SIG-M5 (cell line): ENCODE results near the gene LHX2.

Source experiments
- DNase-seq: peaks from one replicate; lab custom pipeline; 2025; lab: John Stamatoyannopoulos, UW

Gene LHX2

DNA sequence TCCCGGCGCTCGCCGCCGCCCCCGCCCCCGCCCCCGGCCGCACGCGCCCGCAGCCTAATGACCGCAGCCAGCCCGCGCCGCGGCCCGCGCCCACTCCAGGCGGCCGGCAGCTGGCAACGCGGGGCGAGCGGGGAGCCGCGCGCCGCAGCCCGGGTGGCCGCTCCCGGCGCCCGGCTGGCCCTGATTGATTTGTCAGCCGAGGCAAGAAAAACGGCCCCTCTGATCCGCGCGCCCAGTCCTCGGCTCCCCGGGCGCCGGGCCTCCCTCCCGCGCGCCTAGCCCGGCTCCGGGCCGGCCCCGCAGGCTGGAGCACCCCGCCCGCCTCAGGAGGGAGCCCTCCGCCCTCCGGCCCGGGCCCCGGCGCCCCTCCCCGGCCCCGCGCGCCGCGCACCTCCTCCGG, 11.9 kb upstream of the LHX2 start:
- no peak for DNase-seq

DNA sequence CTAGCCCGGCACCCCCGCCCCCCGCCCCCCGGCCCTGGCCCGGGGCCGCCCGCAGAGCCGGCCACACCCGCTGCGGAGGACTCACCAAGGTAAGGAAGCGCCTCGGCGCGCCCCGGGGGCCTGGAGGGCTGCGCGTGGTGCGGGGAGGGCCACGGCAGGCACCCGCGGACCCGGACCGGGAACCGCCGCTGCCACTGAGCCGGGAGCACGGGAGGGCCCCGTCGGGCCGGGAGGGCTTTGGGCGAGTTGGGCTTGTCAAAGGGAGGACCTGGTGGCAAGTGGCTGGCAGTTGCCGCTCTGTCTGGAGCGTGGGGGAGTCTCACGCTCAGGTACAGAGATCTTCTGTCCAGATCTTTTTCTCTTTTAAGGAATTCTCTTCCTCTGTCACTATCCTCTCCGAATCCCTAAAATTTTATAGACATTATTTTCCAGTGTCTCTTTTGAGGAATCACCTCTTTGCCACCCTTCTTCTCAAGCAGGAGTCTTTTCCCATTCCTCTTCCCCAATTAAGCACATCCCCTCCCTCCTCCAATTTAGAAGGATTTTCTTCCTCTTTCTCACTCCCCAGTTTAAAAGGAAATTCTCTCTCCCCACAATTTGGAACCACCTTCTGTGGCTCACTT, 11.3 kb upstream of the LHX2 start:
- no peak for DNase-seq

GRCh38 chr9:124000784-124001457, 10.6 kb upstream of the LHX2 start:
- no peak for DNase-seq

GRCh38 chr9:124001458-124001799, 10.1 kb upstream of the LHX2 start:
- no peak for DNase-seq

- no peak for DNase-seq
Measured at GRCh38 chr9:124001866-124002525, 9.6 kb upstream of the LHX2 start.

DNA sequence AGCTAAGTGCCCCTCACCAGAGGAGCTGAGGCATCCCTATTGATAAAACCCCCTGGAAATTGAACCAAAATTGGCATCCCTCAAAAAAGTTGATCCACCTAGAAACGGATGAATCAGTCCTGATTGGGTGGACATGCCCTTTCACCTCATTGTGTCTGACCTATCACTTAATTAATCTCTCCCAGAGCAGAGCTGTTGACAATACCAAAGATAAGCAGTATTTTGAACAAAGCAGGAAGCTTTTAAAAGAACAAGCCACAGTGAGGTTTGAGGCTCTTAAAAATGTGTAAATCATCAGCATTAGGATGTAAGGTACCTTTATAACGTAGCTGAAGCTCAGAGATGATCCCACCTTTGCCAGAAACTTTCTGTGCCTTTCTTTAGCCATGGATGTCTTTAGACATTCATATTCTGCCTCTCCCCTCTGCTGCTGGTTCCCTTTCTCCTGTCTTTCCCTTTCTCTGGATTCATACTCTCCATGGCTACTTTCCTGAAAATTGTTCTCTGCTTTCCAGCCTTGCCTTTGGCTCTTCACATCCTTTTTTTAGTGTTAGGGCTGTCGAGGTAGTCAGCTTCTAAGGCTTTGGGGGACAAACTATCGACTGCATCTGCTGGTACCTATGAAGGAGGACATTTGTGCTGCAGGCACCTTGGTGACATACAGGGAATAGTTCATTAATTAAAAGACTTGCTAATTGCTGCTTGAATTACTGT, 7.8 kb upstream of the LHX2 start:
- DNase-seq = no peak

DNA sequence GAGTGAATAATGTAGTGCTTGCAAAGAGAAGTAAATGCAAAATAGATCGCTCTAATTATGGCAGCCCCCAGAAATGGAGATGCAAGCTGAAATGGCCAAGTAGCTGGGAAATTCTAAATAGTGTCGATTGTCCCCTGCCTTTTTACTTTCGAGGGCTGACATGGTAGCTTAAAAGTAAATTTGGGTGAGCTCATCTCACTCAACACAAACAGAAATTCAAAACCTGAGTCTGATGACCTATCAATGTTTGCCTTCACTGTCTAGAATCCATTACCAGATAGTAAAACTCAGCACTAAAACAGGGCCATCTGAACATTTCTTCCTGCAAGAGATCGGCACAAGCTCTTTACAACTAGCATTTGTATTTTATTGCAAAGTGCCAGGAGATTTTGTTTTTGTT, 7.0 kb upstream of the LHX2 start:
- no peak for DNase-seq

GRCh38 chr9:124005029-124005771, 6.4 kb upstream of the LHX2 start:
- no peak for DNase-seq

DNA sequence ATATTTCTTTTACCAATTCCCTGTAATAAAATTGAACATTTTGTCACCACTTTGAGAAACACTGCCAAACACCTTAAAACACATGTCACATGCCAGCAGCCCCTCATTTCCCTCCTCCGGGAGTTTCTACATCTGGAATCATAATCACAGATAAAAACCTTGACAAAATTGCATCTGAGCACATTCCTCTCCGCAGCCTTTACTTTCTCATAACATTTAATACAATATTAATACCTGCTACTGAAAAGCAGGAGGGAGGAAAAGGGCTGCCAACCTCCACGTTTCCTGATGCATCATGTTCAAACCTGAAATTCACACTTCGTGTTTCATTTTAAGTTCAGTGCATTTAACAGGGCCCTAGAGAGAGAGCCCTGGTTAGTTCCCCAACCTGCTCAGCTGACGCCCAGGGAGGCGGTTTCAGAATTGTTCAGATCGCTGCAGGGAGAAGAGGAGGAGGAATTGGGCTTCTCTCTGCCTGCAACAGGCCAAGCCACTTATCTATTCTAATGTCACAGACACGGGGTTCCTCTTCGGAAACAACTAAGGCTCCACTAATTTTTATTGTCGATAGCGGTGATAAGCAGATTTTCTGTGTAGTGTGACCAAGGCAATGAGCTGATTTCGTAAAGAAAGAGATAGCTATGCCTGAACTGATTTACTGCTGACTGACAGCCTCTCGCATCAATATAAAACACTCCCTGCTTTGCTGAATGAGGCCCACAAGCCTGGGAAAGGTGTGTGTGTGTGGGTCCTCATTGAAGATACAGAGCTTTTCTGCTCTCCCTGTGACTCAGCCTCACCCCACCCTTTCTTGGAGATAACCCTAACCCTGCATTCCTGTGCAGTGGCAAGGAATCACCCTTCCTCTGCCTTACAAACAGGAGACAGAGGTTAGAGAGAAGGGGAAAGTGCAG, 4.9 kb upstream of the LHX2 start:
- DNase-seq = no peak

- no peak for DNase-seq
Measured at GRCh38 chr9:124007565-124008302, 3.8 kb upstream of the LHX2 start.

GRCh38 chr9:124008303-124008693, 3.3 kb upstream of the LHX2 start:
- no peak for DNase-seq

DNA sequence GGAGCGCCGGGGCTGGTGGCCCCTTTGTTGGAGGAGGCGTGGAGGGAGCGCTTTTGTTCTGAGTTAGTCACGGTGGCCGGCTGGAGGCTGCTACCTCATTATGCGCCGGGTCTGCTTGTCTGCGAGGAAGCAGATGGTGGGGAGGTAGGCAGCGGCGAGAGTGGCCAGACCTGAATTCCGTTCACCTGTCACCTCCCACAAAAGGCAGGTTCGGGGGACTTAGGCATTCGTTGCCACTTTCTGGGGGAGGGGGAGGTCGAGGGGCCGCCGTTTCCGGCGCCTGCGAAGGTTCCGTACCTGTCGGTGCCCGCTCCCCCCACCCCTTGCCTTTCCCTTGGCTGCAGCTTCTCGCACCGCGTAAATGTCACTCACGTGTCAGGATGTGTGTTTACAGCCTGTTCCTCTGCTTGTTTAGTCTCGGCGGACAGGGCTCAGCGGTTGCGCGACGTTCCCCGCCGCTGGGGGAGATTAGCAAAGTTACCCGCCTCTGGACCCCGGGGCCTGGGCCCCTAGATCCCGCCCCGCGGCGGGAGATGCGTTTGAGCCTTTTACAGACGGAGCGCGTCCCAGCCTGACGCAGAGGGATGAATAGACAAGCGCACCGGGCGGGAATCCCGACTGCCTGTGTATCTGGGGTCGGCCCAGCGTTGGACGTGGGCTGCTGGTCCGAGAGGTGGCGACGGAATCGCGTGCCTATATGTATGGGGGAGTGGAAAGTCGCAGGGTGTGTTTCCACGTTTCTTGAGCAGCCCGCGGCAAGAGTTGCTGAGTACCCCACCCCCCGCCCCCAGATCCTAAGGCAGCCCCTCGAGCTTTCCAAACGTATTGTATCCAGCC, 2.7 kb upstream of the LHX2 start:
- no peak for DNase-seq

- DNase-seq = no peak
Measured at GRCh38 chr9:124009531-124010217, 1.9 kb upstream of the LHX2 start.

DNA sequence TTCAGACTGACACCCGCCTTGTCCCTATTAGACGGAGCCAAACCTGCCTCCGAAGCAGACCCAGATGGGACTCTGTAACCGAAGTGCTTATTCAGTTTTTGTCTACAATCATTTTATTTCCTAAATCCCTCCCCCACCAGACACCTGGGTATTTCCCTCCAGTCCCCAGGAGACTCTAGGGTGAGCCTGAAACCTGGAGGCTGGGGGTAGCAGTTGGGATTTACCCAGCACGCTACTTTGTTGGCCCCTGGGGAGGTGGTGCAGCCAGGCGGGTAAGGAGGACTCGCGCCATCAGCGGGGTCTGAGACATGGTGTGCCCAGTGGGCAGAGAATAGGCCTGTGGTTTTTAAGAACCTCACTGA, 1.3 kb upstream of the LHX2 start:
- no peak for DNase-seq

- no peak for DNase-seq
Measured at GRCh38 chr9:124010665-124011321, 775 bp upstream of the LHX2 start.

- no peak for DNase-seq
Measured at GRCh38 chr9:124012368-124013301, 1.1 kb downstream of the LHX2 start.
